CD14-positive monocyte (primary cell): ENCODE measurements around the gene IFIH1. TPM values are rescaled to one million over a fixed set of nuclear protein-coding genes. Genes with fewer than 3 reads are reported as not detected.

Source experiments
- DNase-seq, 3 donors: peaks; one replicate each; pipeline ENCODE4 v3.0.0-alpha.2; 2011 to 2022
- H2AFZ ChIP-seq: 2 replicates; pipeline ENCODE4 v1.6.0; 2012; ENCODE audit warnings: mild to moderate bottlenecking, low read depth, low read length, inconsistent platforms; ENCODE audit not compliant: insufficient read depth, poor library complexity, severe bottlenecking
- H3K27ac ChIP-seq, 2 donors: 1 replicate in 1 of 2; 2 replicates in 1 of 2; pipeline ENCODE4 v1.5.1; 2012 to 2013; ENCODE audit warnings: low read length in 2 of 2, control low read depth in 1 of 2, inconsistent platforms in 1 of 2, low read depth in 1 of 2, mild to moderate bottlenecking in 1 of 2
- H3K27me3 ChIP-seq, 2 donors: one replicate each; pipeline versions ENCODE4 v1.6.0 to v1.6.1; 2011 to 2013; ENCODE audit warnings: low read length in 2 of 2; ENCODE audit not compliant: control insufficient read depth in 2 of 2, insufficient read depth in 2 of 2
- H3K36me3 ChIP-seq, 2 donors: replicated peaks in 1 of 2; 1 replicate in 1 of 2; 2 replicates in 1 of 2; pipeline versions ENCODE4 v1.5.1 to v1.6.1; 2012 to 2013; ENCODE audit warnings: low read length in 2 of 2, control low read depth in 1 of 2, inconsistent platforms in 1 of 2, mild to moderate bottlenecking in 1 of 2; ENCODE audit not compliant: insufficient read depth in 2 of 2, control insufficient read depth in 1 of 2
- H3K4me1 ChIP-seq, 2 donors: 1 replicate in 1 of 2; 2 replicates in 1 of 2; pipeline versions ENCODE4 v1.5.1 to v1.6.1; 2012 to 2013; ENCODE audit warnings: low read length in 2 of 2, control low read depth in 1 of 2, inconsistent platforms in 1 of 2, mild to moderate bottlenecking in 1 of 2, moderate library complexity in 1 of 2; ENCODE audit not compliant: insufficient read depth in 2 of 2, control insufficient read depth in 1 of 2
- H3K4me2 ChIP-seq: replicated peaks from 2 replicates; pipeline ENCODE3; 2012; ENCODE audit warnings: low read length, moderate library complexity, mild to moderate bottlenecking; ENCODE audit not compliant: poor library complexity, severe bottlenecking; ENCODE audit errors: extremely low read depth
- H3K4me3 ChIP-seq, 3 experiments: fragments of 200-600 bp in 1 of 3; sonication (generic) in 1 of 3; replicated peaks in 1 of 3; 1 replicate in 2 of 3; 2 replicates in 1 of 3; pipeline ENCODE4 v1.5.1; 2011 to 2013; ENCODE audit warnings: low read length in 3 of 3, mild to moderate bottlenecking in 3 of 3, control low read depth in 2 of 3, low read depth in 2 of 3, inconsistent platforms in 1 of 3, moderate library complexity in 1 of 3
- H3K79me2 ChIP-seq: 2 replicates; pipeline ENCODE4 v1.6.0; 2012; ENCODE audit warnings: mild to moderate bottlenecking, control low read depth, inconsistent platforms, low read length, moderate library complexity; ENCODE audit not compliant: insufficient read depth
- H3K9ac ChIP-seq: 2 replicates; pipeline ENCODE4 v1.6.0; 2017; ENCODE audit warnings: low read length, mild to moderate bottlenecking; ENCODE audit not compliant: insufficient read depth, poor library complexity, severe bottlenecking
- H3K9me3 ChIP-seq, 2 donors: replicated peaks in 1 of 2; 1 replicate in 1 of 2; 2 replicates in 1 of 2; pipeline versions ENCODE4 v1.5.1 to v1.6.1; 2012 to 2013; ENCODE audit warnings: low read length in 2 of 2, control low read depth in 1 of 2; ENCODE audit not compliant: control insufficient read depth in 1 of 2, insufficient read depth in 1 of 2
- H4K20me1 ChIP-seq: 2 replicates; pipeline ENCODE4 v1.6.0; 2012; ENCODE audit warnings: mild to moderate bottlenecking, low read length, control low read depth, moderate library complexity; ENCODE audit not compliant: insufficient read depth
- H3K27ac Mint-ChIP-seq, 7 donors: one replicate each; pipeline ENCODE4 v1.8.0; 2020; ENCODE audit warnings: mild to moderate bottlenecking in 7 of 7, mixed read lengths in 7 of 7, moderate library complexity in 6 of 7, inconsistent platforms in 2 of 7
- H3K27me3 Mint-ChIP-seq, 3 donors: one replicate each; pipeline ENCODE4 v1.8.0; 2021 to 2022; ENCODE audit warnings: low read depth in 3 of 3, mild to moderate bottlenecking in 3 of 3, mixed read lengths in 3 of 3, moderate library complexity in 3 of 3, inconsistent platforms in 1 of 3
- H3K36me3 Mint-ChIP-seq, 2 donors: one replicate each; pipeline ENCODE4 v1.8.0; 2020; ENCODE audit warnings: mixed read lengths in 2 of 2, inconsistent platforms in 1 of 2, mild to moderate bottlenecking in 1 of 2
- H3K4me1 Mint-ChIP-seq: one replicate; pipeline ENCODE4 v1.8.0; 2020; ENCODE audit warnings: mild to moderate bottlenecking, mixed read lengths
- H3K4me3 Mint-ChIP-seq, 2 donors: one replicate each; pipeline ENCODE4 v1.8.0; 2020; ENCODE audit warnings: mild to moderate bottlenecking in 2 of 2, mixed read lengths in 2 of 2, moderate library complexity in 1 of 2
- H3K9me3 Mint-ChIP-seq, 7 donors: one replicate each; pipeline ENCODE4 v1.8.0; 2020 to 2022; ENCODE audit warnings: mixed read lengths in 7 of 7, mild to moderate bottlenecking in 6 of 7, moderate library complexity in 6 of 7, inconsistent platforms in 2 of 7
- WGBS: methylation state at CpG from one replicate; pipeline ENCODE4 v1.1.5; 2013; ENCODE audit warnings: missing lambda C conversion rate; ENCODE audit not compliant: insufficient coverage; 5-methylcytosine and 5-hydroxymethylcytosine counted together
- intact Hi-C, 2 donors: fragments of 100-400 bp; cut with micrococcal nuclease; formaldehyde crosslinking; loops; one replicate each; pipeline versions ENCODE4 v1.15.0 to v1.15.1; 2023
- polyA plus RNA-seq, 3 donors: library from polyadenylated mRNA; depleted of rRNA in 1 of 3; unstranded in 2 of 3; stranded (reverse) in 1 of 3; fragments of 300-500 nt in 2 of 3; fragments of >200 nt in 1 of 3; fragmentation: Illumina TruSeq in 2 of 3; gene quantifications; 1 replicate in 2 of 3; 2 replicates in 1 of 3; pipeline ENCODE4 v1.2.3, GENCODE V29; 2012 to 2021
- TF ChIP-seq, protein P1 (sequence below): fragments of 200-600 bp; IDR thresholded peaks from one replicate; pipeline ENCODE4 v1.8.0; 2022; ENCODE audit warnings: antibody characterized with exemption, mild to moderate bottlenecking

IFIH1 gene
- polyA plus RNA-seq, 3 donors, result 11.6 to 17.6 (median 17.1) TPM

DNA sequence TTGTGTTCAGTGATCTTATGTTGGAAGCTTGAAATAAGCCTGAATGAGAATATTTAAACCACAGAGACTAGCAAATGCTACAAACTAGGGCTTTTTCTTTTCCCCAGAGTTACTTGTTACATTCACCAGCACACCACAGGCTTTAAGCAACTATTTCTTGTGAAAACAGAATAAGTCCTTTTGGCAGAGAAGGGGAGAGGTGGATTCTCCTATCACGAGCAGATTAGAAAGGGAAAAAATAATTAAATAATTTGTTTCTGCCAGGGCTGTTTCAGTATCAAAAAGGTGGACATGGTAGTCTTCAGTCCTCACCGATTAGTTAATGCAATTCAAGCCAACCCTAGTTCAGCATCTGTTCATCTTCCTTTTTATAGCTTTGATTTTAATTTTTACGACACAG lies 12.6 kb downstream of the IFIH1 start:
- Histone ChIP-seq H3K4me1 (no peaks in the 10 kb centered on the region), H3K4me2 (no peak overlapping the region), H3K4me3 (no peak overlapping the region), H3K79me2 (no peaks in the 10 kb centered on the region), H3K9me3 (no peaks in the 10 kb centered on the region), H2AFZ (no peak overlapping the region), H4K20me1 (peaks cover 29% of the 10 kb centered on the region), H3K27ac (no peak overlapping the region), H3K27me3 (no peaks in the 10 kb centered on the region), H3K9ac (no peak overlapping the region), H3K36me3 (peaks cover 56 to 84% of the 10 kb centered on the region in 2 donors)
- intact Hi-C loops, result no loop called here
- Mint-ChIP-seq H3K27me3 (no peaks in the 10 kb centered on the region), H3K27ac (peak overlapping the region in 2 of 7 donors; percentile 11 to 51), H3K9me3 (no peaks in the 10 kb centered on the region), H3K4me1 (peaks cover 5% of the 10 kb centered on the region), H3K36me3 (peaks cover 50 to 68% of the 10 kb centered on the region in 2 donors), H3K4me3 (no peak overlapping the region)
- DNase-seq, result no peak
- WGBS, result no CpG with 5 or more reads among the region's 3 CpGs
- TF ChIP-seq, protein P1, sequence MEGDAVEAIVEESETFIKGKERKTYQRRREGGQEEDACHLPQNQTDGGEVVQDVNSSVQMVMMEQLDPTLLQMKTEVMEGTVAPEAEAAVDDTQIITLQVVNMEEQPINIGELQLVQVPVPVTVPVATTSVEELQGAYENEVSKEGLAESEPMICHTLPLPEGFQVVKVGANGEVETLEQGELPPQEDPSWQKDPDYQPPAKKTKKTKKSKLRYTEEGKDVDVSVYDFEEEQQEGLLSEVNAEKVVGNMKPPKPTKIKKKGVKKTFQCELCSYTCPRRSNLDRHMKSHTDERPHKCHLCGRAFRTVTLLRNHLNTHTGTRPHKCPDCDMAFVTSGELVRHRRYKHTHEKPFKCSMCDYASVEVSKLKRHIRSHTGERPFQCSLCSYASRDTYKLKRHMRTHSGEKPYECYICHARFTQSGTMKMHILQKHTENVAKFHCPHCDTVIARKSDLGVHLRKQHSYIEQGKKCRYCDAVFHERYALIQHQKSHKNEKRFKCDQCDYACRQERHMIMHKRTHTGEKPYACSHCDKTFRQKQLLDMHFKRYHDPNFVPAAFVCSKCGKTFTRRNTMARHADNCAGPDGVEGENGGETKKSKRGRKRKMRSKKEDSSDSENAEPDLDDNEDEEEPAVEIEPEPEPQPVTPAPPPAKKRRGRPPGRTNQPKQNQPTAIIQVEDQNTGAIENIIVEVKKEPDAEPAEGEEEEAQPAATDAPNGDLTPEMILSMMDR, result no peak

DNA sequence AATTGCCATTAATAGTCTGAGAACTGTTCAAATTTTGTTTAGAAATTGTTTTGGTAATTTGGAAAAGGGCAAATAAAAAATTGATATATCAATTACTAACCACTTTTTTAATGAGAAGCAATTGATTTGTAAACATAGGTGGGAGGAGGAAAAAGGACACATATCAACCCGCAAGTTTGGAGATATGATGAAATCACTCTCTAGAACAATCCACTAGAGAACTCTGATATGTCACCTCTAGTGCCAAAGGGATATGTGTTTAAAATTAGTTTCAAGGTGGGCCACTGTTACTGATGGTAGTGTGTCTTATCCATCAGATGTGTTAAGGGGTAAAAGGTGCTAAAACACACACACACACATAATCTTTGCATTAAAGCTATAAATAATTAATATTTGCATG lies 16.6 kb downstream of the IFIH1 start:
- WGBS, result no CpG with 5 or more reads among the region's 1 CpG
- no peak overlapping the region for H2AFZ ChIP-seq
- no peaks in the 10 kb centered on the region for H3K79me2 ChIP-seq
- peaks cover 10% of the 10 kb centered on the region for H3K4me1 Mint-ChIP-seq
- H3K36me3 ChIP-seq, result peaks cover 42 to 70% of the 10 kb centered on the region in 2 donors
- TF ChIP-seq, protein P1, result no peak
- H3K4me3 ChIP-seq, result no peak overlapping the region
- intact Hi-C loops, result no loop called here
- H3K36me3 Mint-ChIP-seq, result peaks cover 23 to 38% of the 10 kb centered on the region in 2 donors
- H3K27me3 Mint-ChIP-seq, result no peaks in the 10 kb centered on the region
- no peak overlapping the region for H3K4me2 ChIP-seq
- no peak overlapping the region for H3K27ac Mint-ChIP-seq
- no peak overlapping the region for H3K4me3 Mint-ChIP-seq
- H4K20me1 ChIP-seq, result peaks cover 16% of the 10 kb centered on the region
- H3K9me3 ChIP-seq, result no peaks in the 10 kb centered on the region
- H3K9ac ChIP-seq, result no peak overlapping the region
- peak overlapping the region in 1 of 2 donors; percentile 49 for H3K27ac ChIP-seq
- no peak for DNase-seq
- H3K27me3 ChIP-seq, result no peaks in the 10 kb centered on the region
- no peaks in the 10 kb centered on the region for H3K9me3 Mint-ChIP-seq
- peaks cover 3 to 4% of the 10 kb centered on the region in 2 donors for H3K4me1 ChIP-seq
